A549 treated with RU486 at 1 μM for 4 hours (cell line): Measurements from ENCODE around the gene NPLOC4. TPM values are rescaled to one million over a fixed set of nuclear protein-coding genes. Genes with fewer than 3 reads are reported as not detected.

Experiments
- total RNA-seq: library from RNA; stranded (reverse); fragments of 200-300 nt; extraction: Qiagen RNA extraction; gene quantifications from 5 replicates; pipeline ENCODE4 v1.2.3, GENCODE V29; 2022; ENCODE audit warnings: low read depth

The NPLOC4 gene
- 89.8 to 106 TPM (median 97.7 TPM) in 5 replicates for total RNA-seq

DNA sequence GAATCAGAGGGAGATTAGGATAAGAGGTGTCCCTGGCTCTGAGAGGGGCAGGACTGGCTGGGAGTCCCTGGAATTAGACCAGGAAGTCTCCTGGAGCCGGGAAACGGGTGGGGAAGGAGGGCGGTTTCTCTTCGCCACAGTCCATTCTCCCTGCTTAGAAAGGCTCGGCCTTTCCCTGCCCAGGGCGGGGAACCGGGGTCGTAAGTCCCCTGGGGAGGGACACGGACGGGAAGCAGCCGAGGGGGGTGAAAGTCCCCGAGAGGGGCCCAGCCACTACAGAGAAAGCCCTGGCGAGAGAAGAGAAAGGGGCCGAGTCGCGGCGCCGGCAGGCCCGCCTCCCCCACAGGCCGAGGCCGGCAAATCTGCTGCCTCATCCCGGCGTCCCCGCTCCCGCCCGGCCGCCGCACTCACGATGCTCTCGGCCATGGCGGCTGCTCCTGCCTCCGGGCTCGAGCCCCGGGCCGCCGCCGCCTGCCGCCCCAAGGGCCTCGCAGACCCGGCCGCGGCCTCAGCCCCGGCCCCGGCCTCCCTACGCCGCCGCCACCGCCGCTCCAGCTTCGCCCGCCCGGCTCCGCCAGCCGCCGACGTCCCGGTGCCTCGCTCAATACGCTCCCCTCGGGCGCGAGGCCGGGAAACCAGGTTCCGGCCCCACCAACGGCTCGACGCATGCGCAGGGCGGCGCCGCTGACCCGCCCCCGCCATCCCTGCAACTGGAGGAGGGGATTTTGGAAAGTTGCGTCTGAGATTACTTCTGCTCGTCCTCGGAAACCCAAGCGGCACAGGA is at the start of gene NPLOC4, which contains the start of gene TSPAN10:
NPLOC4 (minus strand) TSS at position 608 of the 784 bp plus-strand sequence; CDS start at position 426, 182 bp downstream.
TSPAN10 (plus strand) TSS at position 692 of the 784 bp plus-strand sequence. CDS start 5,217 bp downstream, outside the sequence.

DNA sequence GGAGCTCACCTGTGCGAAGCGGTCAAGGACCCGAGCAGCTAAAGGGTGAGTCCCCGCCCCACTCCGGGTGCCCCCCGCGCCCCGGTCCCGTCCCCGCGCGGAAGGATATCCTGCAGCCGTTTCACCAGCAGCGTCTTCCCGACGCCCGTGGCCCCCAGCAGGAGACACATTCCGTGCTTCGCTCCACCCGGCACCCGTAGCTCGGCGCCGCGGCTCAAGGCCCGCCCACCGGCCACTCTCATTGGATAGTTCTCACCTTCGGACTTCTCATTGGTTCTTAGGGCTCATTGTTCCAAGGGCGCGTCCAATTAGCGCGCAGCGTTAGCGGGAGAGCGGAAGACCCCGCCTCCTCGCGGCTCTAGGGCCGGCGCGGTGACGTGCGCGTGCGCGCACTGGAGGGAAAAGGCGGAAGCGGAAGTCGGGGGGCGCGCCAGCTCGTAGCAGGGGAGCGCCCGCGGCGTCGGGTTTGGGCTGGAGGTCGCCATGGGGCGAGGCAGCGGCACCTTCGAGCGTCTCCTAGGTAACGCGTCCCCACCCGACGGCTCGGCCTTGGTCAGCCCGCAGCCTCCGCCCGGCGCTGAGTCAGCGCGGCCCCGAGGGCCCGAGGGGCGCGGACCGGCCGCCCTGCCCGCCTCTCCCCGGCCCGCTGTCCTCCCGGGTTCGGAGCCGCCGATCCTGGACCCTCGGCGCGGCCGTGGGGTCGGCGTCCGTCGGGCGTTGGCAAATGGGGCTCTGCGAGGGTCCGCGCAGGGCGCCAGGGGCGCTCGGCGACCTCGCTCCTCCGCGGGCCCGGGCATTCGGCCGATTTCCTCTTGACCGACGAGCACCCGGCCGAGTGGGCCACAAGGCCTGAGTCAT is 46.9 kb upstream of the NPLOC4 start, which contains the start of the genes ARL16 and HGS:
ARL16 (minus strand) TSS at position 214 of the 858 bp plus-strand sequence; CDS start at position 170, 44 bp downstream.
HGS (plus strand) TSS at position 428 of the 858 bp plus-strand sequence; CDS start at position 484, 56 bp downstream.

GRCh38 chr17:81666342-81667191 is 29.7 kb upstream of the NPLOC4 start, which contains the start of the genes CCDC137 and OXLD1:
Gene CCDC137 (plus strand): TSS chr17:81666737. CDS start chr17:81666767, 30 bp downstream.
Gene OXLD1 (minus strand): TSS chr17:81666605. CDS start chr17:81666577, 28 bp downstream.

GRCh38 chr17:81656118-81656743 is 19.3 kb upstream of the NPLOC4 start, which contains the start of gene PDE6G:
Gene PDE6G (minus strand): TSS chr17:81656542. CDS start chr17:81653305, 3,237 bp downstream.

DNA sequence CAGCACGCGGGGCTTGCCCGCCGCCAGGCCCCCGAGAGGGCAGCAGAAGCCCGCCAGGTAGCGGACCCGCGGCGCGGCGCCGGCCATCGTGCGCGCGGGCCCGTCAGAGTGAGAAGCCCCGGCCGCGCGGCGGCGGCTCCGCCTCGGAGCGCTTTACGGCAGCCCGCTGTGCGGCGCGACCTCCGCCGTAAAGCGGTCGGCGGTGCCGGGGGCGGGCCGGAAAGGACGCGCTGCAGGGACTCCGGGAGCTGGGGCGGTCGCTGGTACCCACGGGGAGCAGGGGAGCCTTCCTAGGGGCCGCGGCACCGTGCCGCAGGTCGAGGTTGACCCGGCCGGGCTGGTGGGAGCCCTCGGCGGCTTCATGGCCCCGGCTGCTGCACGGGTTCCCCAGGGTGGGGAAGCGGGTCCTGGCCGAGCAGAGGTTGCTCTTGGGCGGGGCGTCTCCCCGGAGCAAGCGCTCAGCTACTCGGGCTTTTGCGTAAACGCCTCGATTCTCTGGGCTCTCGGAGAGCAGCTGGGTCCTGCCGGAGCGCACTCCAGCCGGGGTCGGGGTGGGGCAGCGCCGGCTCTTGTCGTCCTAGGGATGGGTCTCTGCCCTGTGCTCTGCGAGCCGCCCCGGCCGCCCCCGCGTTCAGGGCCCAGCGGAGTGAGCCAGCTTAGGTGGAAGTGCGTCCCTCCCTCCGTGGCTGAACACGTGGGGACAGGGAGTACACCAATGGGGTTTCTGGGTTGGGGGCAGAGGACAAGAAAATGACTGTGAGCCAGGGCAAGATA is 84.5 kb downstream of the NPLOC4 start, which contains the start of gene FAAP100:
FAAP100 (minus strand) TSS at position 110 of the 774 bp plus-strand sequence; CDS start at position 87, 23 bp downstream.

GRCh38 chr17:81527591-81528383 is 109.1 kb downstream of the NPLOC4 start, which contains the start of gene FSCN2:
Gene FSCN2 (plus strand): TSS chr17:81528377. CDS start chr17:81528532, 155 bp downstream.

DNA sequence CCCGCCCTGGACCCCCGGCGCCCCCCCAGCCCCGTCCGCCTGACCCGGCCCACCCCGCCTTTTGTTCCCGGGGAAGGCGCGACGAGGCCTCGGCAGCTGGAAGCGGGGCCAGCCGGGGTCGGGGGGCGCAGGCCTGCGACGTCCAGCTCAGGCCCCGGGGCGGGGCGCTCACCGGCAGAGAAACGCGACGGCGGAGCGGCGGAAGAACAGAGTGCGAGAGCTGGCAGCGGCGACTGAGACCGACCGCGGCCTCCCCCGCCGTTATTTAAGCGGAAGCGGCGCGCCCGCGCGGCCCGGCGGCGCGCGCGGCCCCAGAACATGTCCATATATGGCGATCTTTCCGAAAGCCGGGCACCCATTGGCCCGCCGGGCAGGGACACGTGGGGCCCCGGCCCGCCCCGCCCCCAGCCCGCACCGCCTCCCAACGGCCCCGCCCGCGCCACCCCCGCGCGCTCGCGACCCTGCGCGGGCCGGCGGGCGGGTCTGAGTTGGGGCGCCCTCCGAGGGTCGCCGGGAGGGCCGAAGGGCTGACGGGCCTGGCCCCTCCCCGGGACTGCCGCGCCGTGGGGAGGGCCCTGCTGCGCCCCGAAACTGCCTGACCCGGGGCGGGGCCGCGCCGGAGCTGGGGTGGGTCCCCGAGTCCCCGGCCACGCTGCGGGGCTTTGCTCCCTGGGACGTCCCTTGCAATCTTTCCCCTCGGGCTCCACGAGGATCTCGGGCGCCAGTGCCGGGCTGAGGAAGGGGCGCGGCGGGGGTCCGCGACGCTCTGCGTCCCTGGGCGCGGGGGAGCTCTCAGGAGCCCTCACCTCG is 124.1 kb downstream of the NPLOC4 start, which contains the start of gene ACTG1:
ACTG1 (minus strand) TSS at position 238 of the 810 bp plus-strand sequence. CDS start 445 bp downstream, outside the sequence.

Other genes starting within 250 kb of the NPLOC4 start
- 9.8 to 14.9 TPM (median 13.0 TPM) in 5 replicates for gene BAHCC1, start 241.7 kb downstream of the NPLOC4 start, total RNA-seq
- gene ACTG1, start 124.3 kb downstream of the NPLOC4 start, total RNA-seq = 4,390 to 6,095 TPM (median 5,374 TPM) in 5 replicates
- gene FSCN2, start 108.7 kb downstream of the NPLOC4 start, total RNA-seq = 0.96 to 1.6 TPM (median 1.1 TPM) in 5 replicates
- 15.9 to 27.8 TPM (median 21.6 TPM) in 5 replicates for gene FAAP100, start 84.8 kb downstream of the NPLOC4 start, total RNA-seq
- gene TSPAN10, start 84 bp upstream of the NPLOC4 start, total RNA-seq = 4.3 to 6.9 TPM (median 5.2 TPM) in 5 replicates
- gene PDE6G, start 19.4 kb upstream of the NPLOC4 start, total RNA-seq = 1.5 to 3.6 TPM (median 2.2 TPM) in 5 replicates
- gene OXLD1, start 29.5 kb upstream of the NPLOC4 start, total RNA-seq = 32.0 to 70.6 TPM (median 49.9 TPM) in 5 replicates
- gene CCDC137, start 29.6 kb upstream of the NPLOC4 start, total RNA-seq = 63.9 to 73.1 TPM (median 66.7 TPM) in 5 replicates
- 46.6 to 56.2 TPM (median 49.9 TPM) in 5 replicates for gene ARL16, start 46.7 kb upstream of the NPLOC4 start, total RNA-seq
- 139 to 217 TPM (median 209 TPM) in 5 replicates for gene HGS, start 46.9 kb upstream of the NPLOC4 start, total RNA-seq
- 212 to 319 TPM (median 303 TPM) in 5 replicates for gene MRPL12, start 66.3 kb upstream of the NPLOC4 start, total RNA-seq
- gene SLC25A10, start 75.2 kb upstream of the NPLOC4 start, total RNA-seq = 26.9 to 48.0 TPM (median 41.1 TPM) in 5 replicates
- 0.13 to 0.36 TPM (median 0.17 TPM) in 4 of 5 replicates, not detected in the other for gene GCGR, start 167.0 kb upstream of the NPLOC4 start, total RNA-seq
- 75.2 to 107 TPM (median 93.2 TPM) in 5 replicates for gene MCRIP1, start 196.2 kb upstream of the NPLOC4 start, total RNA-seq
- gene PPP1R27, start 197.9 kb upstream of the NPLOC4 start, total RNA-seq = 0.27 to 0.61 TPM (median 0.32 TPM) in 3 of 5 replicates, not detected in the others
- gene P4HB, start 223.4 kb upstream of the NPLOC4 start, total RNA-seq = 695 to 762 TPM (median 718 TPM) in 5 replicates
- gene ARHGDIA, start 234.2 kb upstream of the NPLOC4 start, total RNA-seq = 531 to 682 TPM (median 648 TPM) in 5 replicates